ENCODE data around the gene TXNDC2.

Gene TXNDC2

DNA sequence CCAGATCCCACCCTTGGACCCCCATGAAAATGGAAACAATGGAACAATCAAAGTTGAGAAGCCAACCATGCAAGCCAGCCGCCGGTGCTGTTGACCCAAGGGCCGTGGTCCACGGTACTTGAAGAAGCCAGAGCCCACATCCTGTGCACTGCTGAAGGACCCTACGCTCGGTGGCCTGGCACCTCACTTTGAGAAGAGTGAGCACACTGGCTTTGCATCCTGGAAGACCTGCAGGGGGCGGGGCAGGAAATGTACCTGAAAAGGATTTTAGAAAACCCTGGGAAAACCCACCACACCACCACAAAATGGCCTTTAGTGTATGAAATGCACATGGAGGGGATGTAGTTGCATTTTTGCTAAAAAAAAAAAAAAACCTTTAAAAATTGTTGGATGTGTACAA lies 26.5 kb upstream of the TXNDC2 start:
- no peak for DNase-seq (ENCODE audit: low read depth, low spot score)

DNA sequence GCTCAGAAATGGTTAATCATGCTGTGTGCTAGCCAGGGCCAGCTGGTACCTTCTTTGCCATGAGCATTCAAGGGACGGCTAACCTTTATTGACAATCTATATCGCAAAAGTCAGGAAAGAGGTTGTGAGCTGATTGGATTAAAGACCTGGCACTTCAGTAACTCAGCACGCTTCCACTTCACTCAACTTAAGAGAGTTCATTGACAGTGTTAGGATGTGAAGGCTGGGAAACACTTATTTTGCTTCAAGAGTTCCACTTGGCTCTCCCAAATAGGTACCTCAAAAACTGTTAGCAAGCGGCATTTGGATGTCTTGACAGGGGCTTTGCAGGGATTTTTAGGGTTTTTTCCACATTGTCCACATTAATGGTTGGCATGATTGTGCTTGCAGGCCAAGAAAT lies 25.1 kb upstream of the TXNDC2 start:
- DNase-seq (ENCODE audit: low read depth, low spot score): no peak

DNA sequence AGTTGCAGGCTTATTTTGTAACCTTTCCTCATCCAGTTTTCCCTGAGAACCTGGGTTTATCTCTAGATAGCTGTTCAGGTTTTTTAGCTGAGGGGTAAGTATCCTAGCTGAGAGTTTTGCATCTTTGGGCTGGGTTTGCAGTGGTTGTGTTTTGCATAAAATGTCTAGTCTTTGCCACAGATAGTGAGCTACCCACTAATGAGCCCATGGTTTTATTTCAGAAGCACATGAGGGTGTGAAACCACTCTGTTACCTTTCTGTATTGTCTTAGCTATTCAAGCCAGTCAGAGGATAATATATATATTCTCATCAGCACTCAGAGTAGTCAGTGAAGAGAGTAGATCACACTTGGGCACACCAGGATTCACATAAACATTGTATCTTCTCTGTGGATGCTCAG lies 24.6 kb upstream of the TXNDC2 start:
- no peak for DNase-seq (ENCODE audit: low read depth, low spot score)

DNA sequence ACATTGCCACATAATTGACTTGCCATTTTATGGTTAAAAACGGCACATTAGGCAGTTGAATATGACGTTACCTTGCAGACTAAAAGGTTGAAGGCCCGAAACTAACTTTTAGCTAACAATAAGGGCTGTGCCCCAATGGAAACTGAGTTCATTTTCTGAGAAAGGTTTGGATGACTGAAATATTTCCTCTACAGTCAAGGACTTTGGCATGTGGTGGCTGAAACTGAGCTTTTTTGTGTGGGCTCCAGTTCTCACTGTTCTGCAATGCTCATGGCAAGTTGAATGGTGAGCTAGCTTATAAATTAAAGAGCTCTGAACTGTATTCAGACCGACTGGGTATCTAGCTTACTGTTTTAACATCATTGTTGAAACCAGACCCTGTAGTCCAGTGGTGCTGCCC lies 23.8 kb upstream of the TXNDC2 start:
- DNase-seq (ENCODE audit: low read depth, low spot score): no peak

DNA sequence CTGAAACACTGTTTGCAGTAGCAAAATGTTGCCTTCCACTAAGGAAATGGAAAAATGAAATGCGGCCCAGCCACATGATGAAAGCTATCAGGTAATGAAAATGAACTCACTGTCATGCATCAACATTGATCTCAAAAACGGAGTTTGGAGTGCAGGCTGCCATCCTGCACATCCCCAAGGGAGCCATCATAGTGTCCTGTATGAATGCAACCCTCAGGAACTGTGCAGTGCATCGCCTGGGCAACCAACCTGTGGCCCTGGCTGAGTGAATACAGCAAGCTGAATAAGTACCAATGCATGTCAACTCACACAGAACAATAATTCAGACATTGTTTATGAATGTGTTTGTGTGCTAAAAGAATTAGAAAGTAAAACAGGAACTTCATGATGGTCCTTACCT lies 23.1 kb upstream of the TXNDC2 start:
- DNase-seq (ENCODE audit: low read depth, low spot score): no peak

DNA sequence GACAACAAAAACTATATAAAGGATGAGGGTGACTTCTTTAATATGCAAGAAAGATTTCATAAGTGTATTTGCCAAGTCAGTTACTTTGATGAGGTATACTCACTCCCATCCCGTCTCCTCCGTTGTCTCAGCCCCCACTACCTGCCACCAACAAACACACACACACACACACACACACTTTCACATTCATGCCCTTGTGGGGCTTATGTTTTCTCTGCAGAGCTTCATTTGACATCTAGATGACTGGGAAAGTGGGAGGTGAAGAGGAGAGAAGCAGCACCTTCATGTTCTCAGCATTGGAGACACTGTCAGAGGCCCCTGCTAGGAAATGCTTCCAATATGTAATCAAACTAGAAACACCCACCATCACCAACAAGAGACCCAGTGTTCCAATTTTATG lies 22.5 kb upstream of the TXNDC2 start:
- DNase-seq (ENCODE audit: low read depth, low spot score): no peak

DNA sequence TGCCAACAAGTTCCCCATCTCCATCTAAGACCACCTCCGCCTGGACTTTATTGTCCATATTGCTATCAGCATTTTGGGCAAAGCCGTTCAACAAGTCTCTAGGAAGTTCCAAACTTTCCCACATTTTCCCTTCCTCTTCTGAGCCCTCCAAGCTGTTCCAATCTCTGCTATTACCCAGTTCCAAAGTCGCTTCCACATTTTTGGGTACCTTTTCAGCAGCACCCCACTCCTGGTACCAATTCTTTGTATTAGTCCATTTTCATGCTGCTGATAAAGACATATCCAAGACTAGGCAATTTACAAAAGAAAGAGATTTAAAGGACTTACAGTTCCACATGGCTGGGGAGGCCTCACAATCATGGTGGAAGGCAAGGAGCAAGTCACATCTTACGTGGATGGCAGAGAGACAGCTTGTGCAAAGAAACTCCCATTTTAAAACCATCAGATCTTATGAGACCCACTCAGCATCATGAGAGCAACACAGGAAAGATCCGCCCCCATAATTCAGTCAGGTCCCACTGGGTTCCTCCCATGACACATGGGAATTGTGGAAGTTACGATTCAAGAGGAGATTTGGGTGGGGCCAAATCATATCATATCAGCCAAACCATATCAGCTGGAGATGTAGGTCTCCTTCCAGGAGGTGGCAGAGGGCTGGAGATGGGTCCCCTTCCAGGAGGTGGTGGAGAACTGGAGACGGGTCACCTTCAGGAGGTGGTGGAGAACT lies 19.8 kb upstream of the TXNDC2 start:
- DNase-seq (ENCODE audit: low read depth, low spot score): no peak

DNA sequence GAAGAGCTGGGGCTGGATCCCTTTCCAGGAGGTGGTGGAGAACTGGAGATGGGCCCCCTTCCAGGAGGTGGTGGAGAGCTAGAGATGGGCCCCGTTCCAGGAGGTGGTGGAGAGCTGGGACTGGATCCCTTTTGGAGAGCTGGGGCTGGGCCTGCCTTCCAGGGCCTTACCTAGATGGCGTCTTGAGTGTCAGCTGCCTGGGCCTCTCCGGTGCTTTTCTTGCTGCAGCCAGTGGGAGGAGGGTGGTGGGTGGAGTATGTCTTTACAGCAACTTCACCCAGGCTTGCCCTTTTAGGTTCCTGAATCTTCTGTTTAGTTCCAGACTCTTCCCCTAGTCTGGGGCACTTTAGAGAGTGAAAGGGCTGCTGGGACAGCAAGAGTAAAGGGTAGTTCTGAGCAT lies 19.1 kb upstream of the TXNDC2 start:
- DNase-seq (ENCODE audit: low read depth, low spot score): no peak

DNA sequence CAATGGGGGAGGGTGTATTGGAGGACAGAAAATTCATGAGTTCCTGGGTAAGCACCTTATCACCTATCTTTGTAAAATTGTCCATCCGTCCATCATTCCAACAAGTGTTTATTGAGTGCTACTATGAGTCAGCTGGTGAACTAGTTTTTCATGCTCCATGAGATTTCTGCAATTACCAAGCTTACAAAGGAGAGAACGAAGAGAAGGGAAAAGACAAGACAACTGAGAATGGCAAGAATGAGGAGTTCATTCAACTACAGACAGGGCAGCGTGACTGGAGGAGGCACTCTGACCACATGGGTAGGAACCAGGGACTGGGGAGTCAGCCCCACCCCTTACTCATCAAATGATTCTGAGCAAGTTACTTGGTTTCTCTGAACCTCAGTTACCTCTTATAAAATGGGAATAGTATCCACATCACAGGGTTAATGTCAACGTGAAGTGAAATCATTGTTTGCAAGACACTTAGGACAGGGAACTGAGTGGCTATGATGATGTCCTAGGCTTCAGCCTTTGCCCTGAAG lies 18.6 kb upstream of the TXNDC2 start:
- no peak for DNase-seq (ENCODE audit: low read depth, low spot score)

DNA sequence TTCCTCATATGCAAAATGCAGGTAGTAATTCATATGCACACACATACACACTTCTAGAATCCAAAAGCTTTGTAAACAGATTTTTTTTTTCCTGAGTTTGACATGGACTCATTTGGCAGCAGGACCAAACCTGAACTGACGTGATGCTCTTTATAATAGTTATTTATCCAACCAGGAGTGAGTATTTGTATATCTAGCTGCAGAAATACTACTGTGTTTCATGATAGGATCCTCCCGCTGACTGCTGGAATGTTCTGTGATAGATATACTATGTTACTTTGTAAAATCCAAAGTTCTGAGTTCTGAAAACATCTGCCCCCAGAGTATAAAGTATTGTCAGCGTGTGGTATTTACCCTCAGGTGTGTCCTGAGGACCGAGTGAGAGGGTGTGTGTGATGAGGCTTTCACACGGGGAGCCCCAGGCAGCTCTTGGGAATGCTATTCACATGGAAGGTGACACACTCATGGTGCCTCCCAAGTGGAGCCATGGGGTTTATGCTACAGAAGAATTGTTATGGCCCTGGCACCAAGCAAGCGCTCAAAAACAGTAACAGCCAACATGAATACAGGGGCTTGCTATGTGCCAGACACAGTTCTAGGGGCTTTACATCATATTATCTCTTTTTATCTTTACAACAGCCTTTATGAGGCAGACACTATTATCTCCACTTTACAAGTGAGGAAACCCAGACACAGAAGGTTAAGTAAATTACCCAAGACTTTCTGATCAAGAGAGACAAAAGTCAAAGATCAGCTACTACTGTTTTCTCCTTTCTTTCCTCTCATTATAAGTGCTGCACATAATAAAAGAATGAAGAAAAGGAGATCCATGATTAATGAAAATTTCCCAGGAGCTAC lies 16.7 kb upstream of the TXNDC2 start:
- peak; percentile 72 for DNase-seq (ENCODE audit: low read depth, low spot score)

DNA sequence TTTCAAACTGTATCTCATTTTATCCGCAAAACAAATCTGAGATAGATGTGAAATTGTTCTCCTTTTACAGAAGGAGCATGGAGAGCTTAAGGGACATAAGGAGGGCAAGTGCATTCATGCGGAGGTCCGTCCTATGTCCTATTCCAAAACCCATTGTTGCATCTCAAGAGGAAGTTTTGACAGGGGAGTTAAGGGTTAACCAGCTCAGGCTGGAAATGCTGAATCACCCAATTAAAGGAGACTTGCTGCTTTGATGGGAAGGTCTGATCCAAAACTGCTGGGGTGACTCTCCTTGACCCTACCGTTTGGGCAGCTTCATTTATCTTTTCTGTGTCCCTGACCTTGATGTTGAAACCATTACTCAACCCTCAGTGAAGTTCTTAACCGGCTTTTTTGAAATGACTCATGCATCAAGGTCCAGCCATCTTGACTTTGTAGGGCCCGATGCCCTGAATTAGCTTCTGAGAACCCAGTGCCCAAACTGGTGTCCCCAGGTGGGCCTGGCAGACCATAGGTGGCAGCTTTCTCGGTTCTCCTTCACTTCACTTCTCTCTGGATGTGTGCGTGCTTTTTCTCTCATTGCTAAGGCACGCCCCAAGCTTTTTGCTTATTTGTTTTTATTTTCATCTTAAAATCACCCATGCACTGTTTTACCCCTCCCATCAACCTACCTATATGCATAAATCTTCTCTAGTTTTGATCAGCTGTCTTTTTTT lies 15.9 kb upstream of the TXNDC2 start:
- DNase-seq (ENCODE audit: low read depth, low spot score): peak; percentile 60

DNA sequence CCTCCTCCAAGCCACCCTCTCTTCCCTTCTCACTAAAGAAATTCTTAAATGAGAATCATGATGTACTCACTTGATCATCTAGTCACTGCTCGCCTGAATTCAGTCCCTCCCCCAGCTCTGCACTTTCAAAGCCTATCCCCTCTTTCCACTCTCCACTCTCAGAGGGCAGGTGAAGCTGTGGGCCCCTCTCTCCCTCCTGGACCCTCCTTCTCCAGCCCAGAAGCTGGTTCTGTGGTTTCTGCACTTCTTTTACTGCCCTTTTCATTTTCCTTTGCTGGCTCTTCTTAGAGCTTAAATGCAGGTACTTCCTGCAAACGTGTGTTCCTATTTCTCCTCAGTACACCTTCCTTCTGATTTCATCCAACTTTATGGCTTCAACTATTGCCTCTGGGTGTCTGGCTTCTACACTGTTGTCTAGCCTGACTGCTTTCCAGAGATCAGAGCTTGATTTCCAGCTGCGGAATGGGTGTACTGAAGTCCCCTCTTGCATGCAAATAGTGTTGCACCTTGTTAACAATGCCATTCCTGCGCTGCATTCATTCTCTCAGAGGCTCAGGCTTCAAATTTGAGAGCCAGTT lies 15.3 kb upstream of the TXNDC2 start:
- peak; percentile 57 for DNase-seq (ENCODE audit: low read depth, low spot score)

DNA sequence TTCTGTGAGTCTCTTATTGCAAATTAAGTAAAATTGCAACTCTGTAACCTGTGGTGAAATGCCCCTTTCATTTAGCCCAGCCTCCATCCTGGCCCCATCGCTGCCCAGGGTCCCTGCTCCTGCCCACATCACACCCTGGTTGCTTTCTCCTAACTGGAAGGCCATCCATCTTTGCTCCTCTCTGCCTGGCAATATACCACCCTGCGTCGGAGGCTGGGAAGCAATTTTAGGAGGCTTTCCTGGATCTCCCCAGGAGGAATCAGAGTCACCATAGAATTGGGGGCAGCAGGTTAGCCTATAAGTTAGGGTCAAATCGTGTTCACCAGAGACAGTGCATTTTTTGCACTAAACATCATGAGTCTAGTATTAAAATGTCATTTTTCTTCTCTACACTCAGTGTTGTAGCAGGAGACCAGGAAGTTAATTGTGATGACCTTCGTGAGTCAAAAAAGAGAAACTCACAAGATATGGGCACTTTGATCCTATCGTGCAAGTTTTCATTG lies 14.5 kb upstream of the TXNDC2 start:
- DNase-seq (ENCODE audit: low read depth, low spot score): no peak

DNA sequence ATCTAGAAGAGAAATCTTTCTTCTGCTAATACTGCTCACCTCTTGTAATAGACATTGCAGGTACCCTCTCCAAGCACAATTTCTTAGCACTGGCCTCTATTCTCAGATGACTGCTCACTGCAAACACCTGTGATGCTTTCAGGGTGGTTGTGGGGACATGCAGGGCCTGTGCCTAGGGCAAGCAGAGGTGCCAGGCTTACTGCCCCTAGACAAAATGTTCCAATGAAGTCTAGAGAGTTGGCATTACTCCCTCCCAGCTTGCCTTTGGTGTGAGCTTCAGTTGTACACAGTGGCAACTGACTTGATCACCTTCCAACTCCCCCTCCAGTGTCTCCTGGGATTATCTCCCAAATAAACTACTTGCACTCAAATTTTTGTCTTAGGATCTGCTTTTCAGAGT lies 12.9 kb upstream of the TXNDC2 start:
- no peak for DNase-seq (ENCODE audit: low read depth, low spot score)

DNA sequence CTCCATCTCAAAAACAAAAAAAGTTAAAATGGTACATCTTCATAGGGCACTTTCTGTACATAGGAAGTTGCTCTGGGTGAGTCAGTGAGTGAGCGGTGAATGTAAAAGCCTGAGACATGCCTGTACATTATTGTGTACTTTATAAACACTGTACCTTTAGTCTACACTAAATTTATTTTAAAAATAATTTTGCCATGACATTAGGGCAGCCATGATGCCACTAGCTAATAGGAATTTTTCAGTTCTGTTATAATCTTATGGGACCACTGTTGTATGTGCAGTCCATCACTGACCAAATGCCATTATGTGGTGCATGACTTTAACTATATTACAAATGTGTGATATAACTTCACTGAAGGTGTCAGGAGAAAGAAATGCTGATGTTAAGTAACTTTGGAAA lies 11.0 kb upstream of the TXNDC2 start:
- no peak for DNase-seq (ENCODE audit: low read depth, low spot score)

DNA sequence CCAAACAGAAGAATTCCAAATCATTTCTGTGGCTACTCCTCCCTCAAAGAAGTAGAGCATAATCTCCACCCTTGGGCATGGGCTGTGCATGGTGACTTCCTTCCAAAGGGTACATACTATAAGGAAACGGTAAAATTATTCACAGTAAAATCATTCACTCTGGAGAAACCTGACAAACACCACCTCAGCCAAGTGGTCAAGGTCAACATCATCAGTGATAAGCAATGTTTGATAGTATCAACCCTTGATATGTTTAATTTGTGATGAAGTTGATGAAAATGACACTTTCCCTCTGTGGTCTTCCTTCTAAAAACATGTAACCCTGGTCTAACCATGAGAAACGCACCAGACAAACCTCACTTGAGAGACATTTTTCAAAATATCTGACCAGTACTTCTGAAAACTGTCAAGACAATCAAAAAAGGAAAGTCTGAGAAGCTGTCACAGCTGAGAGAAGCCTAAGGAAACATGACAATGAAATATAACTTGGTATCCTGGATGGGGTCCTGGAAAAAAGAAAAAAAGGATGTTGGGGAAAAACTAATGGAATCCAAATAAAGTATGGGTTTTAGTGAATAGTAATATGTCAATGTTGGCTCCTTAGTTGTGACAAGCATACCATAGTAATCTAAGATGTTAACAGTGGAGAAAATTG lies 9.4 kb upstream of the TXNDC2 start:
- no peak for DNase-seq (ENCODE audit: low read depth, low spot score)

DNA sequence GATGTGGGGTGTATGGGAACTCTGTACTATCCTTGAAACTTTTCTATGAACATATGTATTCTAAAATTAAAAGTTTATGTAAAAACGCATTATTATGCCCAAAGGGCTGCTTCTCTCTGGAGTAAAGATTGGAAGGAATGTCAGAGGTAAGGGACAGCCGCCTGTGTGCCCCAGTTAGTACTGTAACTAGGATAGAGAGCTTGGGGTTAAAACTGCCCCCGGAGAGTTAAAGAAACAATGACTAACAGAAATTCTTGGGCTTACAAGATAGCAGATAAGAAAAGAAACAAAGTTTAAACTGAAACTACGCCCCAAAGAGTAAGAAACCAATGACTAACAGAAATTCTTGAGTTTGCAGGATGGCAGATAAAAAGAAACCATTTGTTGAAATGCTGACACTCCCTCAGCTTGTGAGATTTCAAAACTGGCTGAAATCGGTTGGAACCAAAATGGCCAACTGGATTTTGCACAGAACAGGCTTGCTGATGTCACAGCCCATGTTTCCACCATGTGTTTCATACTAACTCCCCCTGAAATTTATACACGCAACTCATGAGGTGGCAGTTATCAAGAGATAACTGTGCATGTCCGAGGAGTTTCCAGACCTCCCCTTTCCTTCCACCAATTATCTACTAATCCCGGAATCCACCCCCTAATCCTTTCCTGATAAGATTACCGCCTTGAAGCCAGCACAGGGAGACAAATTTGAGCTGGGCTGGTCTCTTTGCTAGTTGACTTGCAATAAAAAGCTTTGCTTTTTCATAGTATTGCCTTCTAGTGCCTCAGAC lies 8.7 kb upstream of the TXNDC2 start:
- DNase-seq (ENCODE audit: low read depth, low spot score): peak; percentile 83

DNA sequence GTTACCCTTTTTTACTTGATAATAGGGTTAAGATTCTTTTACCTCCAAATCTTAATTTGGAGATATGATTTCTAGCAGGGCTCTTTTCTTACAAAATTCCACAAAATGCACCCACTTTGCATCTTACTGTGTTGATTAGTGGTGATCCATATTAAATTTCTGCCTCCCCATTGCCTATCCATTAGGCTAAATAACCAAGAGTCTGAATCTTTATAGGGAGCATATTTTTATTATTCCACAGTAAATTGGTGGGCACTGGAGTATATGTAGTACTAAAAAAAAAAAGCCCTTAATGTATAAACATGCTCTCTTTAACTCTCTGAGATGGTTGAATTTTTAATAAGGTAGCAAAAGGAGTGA lies 8.1 kb upstream of the TXNDC2 start:
- DNase-seq (ENCODE audit: low read depth, low spot score): no peak

DNA sequence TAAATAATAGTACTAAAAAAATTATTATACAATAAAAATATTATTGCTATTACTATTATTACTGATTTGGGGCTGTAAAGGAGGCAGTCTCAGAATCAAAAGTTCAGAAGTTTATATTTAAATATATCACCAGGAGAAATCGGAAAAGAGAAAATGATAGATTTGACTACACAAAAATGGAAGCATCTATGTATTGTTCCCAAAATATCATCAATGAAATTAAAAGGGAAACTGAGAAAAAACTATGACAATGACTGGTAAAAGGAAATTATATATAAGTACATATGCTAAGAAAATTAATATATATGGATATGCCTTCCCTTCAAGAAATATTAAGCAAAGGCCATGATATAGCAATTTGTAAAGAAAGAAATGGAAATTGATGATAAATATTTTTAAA lies 7.7 kb upstream of the TXNDC2 start:
- no peak for DNase-seq (ENCODE audit: low read depth, low spot score)

DNA sequence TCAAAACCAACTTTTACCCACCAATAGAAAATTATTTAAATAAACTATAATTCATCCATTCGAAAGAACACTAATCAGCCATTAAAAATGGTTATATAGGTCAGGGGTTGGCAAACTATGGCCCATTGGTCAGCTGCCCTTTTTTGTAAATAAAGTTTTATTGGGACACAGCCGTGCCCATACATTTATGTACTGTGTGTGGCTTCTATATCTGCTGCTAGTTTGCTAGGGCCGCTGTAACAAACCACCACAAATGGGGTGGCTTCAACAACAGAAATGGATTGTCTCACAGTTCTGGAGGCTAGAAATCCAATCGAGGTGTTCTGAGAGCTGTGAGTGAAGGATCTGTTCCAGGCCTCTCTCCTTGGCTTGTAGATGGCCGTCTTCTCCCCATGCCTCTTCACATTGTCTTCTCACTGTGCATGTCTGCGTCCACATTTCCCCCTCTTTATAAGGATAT lies 7.0 kb upstream of the TXNDC2 start:
- DNase-seq (ENCODE audit: low read depth, low spot score): no peak
